T1000 (cell line): ENCODE measurements around the gene GRAMD4.
"Not testable (repeated sequence)": the region's sequence is repeated elsewhere in the genome, so short reads cannot be mapped to it uniquely, and the experiment has no call there.

Experiments
- DNase-seq: peaks from one replicate; lab custom pipeline; 2025; ENCODE audit warnings: mixed read lengths; lab: John Stamatoyannopoulos, UW

The GRAMD4 gene

GRCh38 chr22:46637711-46638600 lies 17.8 kb downstream of the GRAMD4 start:
- no peak for DNase-seq

GRCh38 chr22:46638601-46639431 lies 18.6 kb downstream of the GRAMD4 start:
- DNase-seq = no peak

- no peak for DNase-seq
Measured at GRCh38 chr22:46639843-46640242, 19.7 kb downstream of the GRAMD4 start.

GRCh38 chr22:46640293-46641055 lies 20.3 kb downstream of the GRAMD4 start:
- DNase-seq = no peak

- no peak for DNase-seq
Measured at GRCh38 chr22:46641811-46642266, 21.7 kb downstream of the GRAMD4 start.

GRCh38 chr22:46642840-46643480 lies 22.8 kb downstream of the GRAMD4 start:
- not testable (repeated sequence) for DNase-seq

GRCh38 chr22:46646531-46647215 lies 26.5 kb downstream of the GRAMD4 start:
- DNase-seq = no peak

GRCh38 chr22:46648225-46648820 lies 28.1 kb downstream of the GRAMD4 start:
- DNase-seq = not testable (repeated sequence)

GRCh38 chr22:46649141-46650077 lies 29.2 kb downstream of the GRAMD4 start:
- DNase-seq = no peak

- no peak for DNase-seq
Measured at GRCh38 chr22:46650078-46650810, 30.1 kb downstream of the GRAMD4 start.

GRCh38 chr22:46651316-46651715 lies 31.1 kb downstream of the GRAMD4 start:
- DNase-seq = no peak

GRCh38 chr22:46652081-46652846 lies 32.1 kb downstream of the GRAMD4 start:
- no peak for DNase-seq

GRCh38 chr22:46652847-46653331 lies 32.7 kb downstream of the GRAMD4 start:
- no peak for DNase-seq

- no peak for DNase-seq
Measured at GRCh38 chr22:46653596-46653995, 33.4 kb downstream of the GRAMD4 start.

- DNase-seq = no peak
Measured at GRCh38 chr22:46654426-46654825, 34.2 kb downstream of the GRAMD4 start.

- no peak for DNase-seq
Measured at GRCh38 chr22:46654927-46655595, 34.9 kb downstream of the GRAMD4 start.
